Transverse colon (tissue), 4 donors: ENCODE results near the gene NCDN. TPM values are rescaled to one million over a fixed set of nuclear protein-coding genes. Genes with fewer than 3 reads are reported as not detected.

Experiments
- DNase-seq: peaks from one replicate; pipeline ENCODE4 v3.0.0-alpha.2; 2019
- H3K27ac ChIP-seq, 4 donors: fragments of 200-600 bp; sonication (generic); 2 replicates each; pipeline ENCODE4 v1.5.1; 2016 to 2018; ENCODE audit warnings: inconsistent platforms in 4 of 4
- H3K27me3 ChIP-seq: fragments of 200-600 bp; sonication (generic); 2 replicates; pipeline ENCODE4 v1.5.1; 2017; ENCODE audit warnings: inconsistent platforms
- H3K36me3 ChIP-seq, 4 donors: fragments of 200-600 bp; sonication (generic); 2 replicates each; pipeline ENCODE4 v1.5.1; 2017 to 2019; ENCODE audit warnings: inconsistent platforms in 4 of 4
- H3K4me1 ChIP-seq, 4 donors: fragments of 200-600 bp; sonication (generic); 2 replicates each; pipeline ENCODE4 v1.5.1; 2017 to 2020; ENCODE audit warnings: inconsistent platforms in 4 of 4
- H3K4me3 ChIP-seq, 4 donors: fragments of 200-600 bp; sonication (generic); 1 replicate in 1 of 4; 2 replicates in 3 of 4; pipeline versions ENCODE4 v1.5.1 to v1.6.1; 2017 to 2019; ENCODE audit warnings: inconsistent platforms in 4 of 4
- H3K9me3 ChIP-seq, 2 donors: fragments of 200-600 bp; sonication (generic); 2 replicates each; pipeline ENCODE4 v1.5.1; 2017 to 2019; ENCODE audit warnings: inconsistent platforms in 2 of 2
- CTCF ChIP-seq, 5 experiments: fragments of 200-600 bp in 3 of 5; fragments of 450-650 bp in 2 of 5; sonication (generic) in 3 of 5; IDR thresholded peaks; 1 replicate in 2 of 5; 2 replicates in 3 of 5; pipeline ENCODE4 v1.5.1; 2016 to 2017; ENCODE audit warnings: antibody characterized with exemption in 5 of 5, inconsistent platforms in 3 of 5, mild to moderate bottlenecking in 2 of 5, moderate library complexity in 1 of 5
- EP300 ChIP-seq: sonication (generic); formaldehyde crosslinking; IDR thresholded peaks from one replicate; pipeline ENCODE4 v1.6.1; 2017; ENCODE audit warnings: antibody characterized with exemption, low read depth
- POLR2A ChIP-seq: fragments of 450-650 bp; IDR thresholded peaks from one replicate; pipeline ENCODE4 v1.6.1; 2016; ENCODE audit warnings: antibody characterized with exemption, mild to moderate bottlenecking, moderate library complexity
- POLR2AphosphoS5 ChIP-seq, 3 donors: sonication (generic); formaldehyde crosslinking; IDR thresholded peaks; one replicate each; pipeline ENCODE4 v1.6.1; 2016; ENCODE audit warnings: antibody characterized with exemption in 3 of 3
- WGBS, 2 donors: methylation state at CpG; one replicate each; pipeline ENCODE4 v1.1.5; 2018; ENCODE audit warnings: low coverage in 1 of 2; 5-methylcytosine and 5-hydroxymethylcytosine counted together
- in situ Hi-C, 4 donors: fragments of 200-750 bp; cut with MboI; loops; one replicate each; pipeline versions ENCODE4 v1.15.0 to v1.15.1; 2017; ENCODE audit warnings: low sequenced_read_pairs in 3 of 4, low pct_ligation_motif_present in 1 of 4, low pct_unique_long_range_greater_than_20kb in 1 of 4
- intact Hi-C: fragments of 100-400 bp; cut with DNase I; formaldehyde crosslinking; loops from one replicate; pipeline ENCODE4 v1.15.1; 2023; ENCODE audit warnings: low total_unique reads
- total RNA-seq, 4 donors: library from RNA; depleted of rRNA; stranded (reverse); fragments of >200 nt; gene quantifications; one replicate each; pipeline ENCODE4 v1.1.0, GENCODE V29; 2016

The NCDN gene
- total RNA-seq, 4 donors from 2014 or later: 6.7 to 11.3 (median 9.5) TPM

- TF ChIP-seq POLR2A: peak; percentile 31
- no peak for TF ChIP-seq POLR2AphosphoS5 (IDR thresholded peaks at IDR 0.05)
- Histone ChIP-seq H3K4me3 (peak within 1 kb of the TSS; percentile 22 to 43 (median 36)), H3K36me3 (no peaks in the 10 kb centered on the region), H3K27ac (no peak within 1 kb of the TSS), H3K27me3 (peaks cover 69% of the 10 kb centered on the region), H3K4me1 (peaks cover 0 to 35% (median 24%) of the 10 kb centered on the region in 4 donors), H3K9me3 (no peaks in the 10 kb centered on the region)
- 0 to 11% methylated on average over 1 to 53 of the region's 95 CpGs for WGBS, 2 donors
- in situ Hi-C loops: loop anchor here in 3 of 4 donors (5.0 to 25.0 kb wide), 3 partner anchors 111 to 386 kb away; partner anchors contain the start of genes SFPQ (in 2 of the 3) and C1orf216 (in 1 of the 3)
- peak; percentile 65 for DNase-seq
- intact Hi-C loops: no loop called here
These were observed 15.9 kb downstream of the NCDN start, which contains the start of gene TFAP2E for GRCh38 chr1:35573198-35574124. TSS of gene TFAP2E (plus strand) at chr1:35573314. CDS start at chr1:35573578, 264 bp downstream.

GRCh38 chr1:35574125-35574654 lies 16.6 kb downstream of the NCDN start:
- H3K4me1 ChIP-seq: peaks cover 0 to 37% (median 24%) of the 10 kb centered on the region in 4 donors
- no peak for TF ChIP-seq EP300
- no peak for TF ChIP-seq CTCF (IDR thresholded peaks at IDR 0.05)
- no peak for TF ChIP-seq POLR2AphosphoS5 (IDR thresholded peaks at IDR 0.05)
- TF ChIP-seq POLR2A: no peak
- in situ Hi-C loops: loop anchor here in 3 of 4 donors (5.0 to 25.0 kb wide), 3 partner anchors 112 to 387 kb away; partner anchors contain the start of genes SFPQ (in 2 of the 3) and C1orf216 (in 1 of the 3)
- DNase-seq: no peak
- WGBS, 2 donors: 20 to 60% methylated on average over 1 to 31 of the region's 48 CpGs
- H3K9me3 ChIP-seq: no peaks in the 10 kb centered on the region
- H3K36me3 ChIP-seq: no peaks in the 10 kb centered on the region
- H3K4me3 ChIP-seq: peak overlapping the region in 1 of 4 donors; percentile 41
- no peak overlapping the region for H3K27ac ChIP-seq
- intact Hi-C loops: no loop called here
- H3K27me3 ChIP-seq: peaks cover 69% of the 10 kb centered on the region

- in situ Hi-C loops: loop anchor here in 3 of 4 donors (5.0 to 25.0 kb wide), 3 partner anchors 113 to 388 kb away; partner anchors contain the start of genes SFPQ (in 2 of the 3) and C1orf216 (in 1 of the 3)
- DNase-seq: no peak
- no peaks in the 10 kb centered on the region for H3K9me3 ChIP-seq
- 71 to 100% methylated on average over 1 to 28 of the region's 30 CpGs for WGBS, 2 donors
- intact Hi-C loops: no loop called here
- peaks cover 0 to 37% (median 24%) of the 10 kb centered on the region in 4 donors for H3K4me1 ChIP-seq
- TF ChIP-seq CTCF (IDR thresholded peaks at IDR 0.05) (no peak), POLR2A (no peak), POLR2AphosphoS5 (IDR thresholded peaks at IDR 0.05) (no peak), EP300 (no peak)
- H3K27ac ChIP-seq: no peak overlapping the region
- no peaks in the 10 kb centered on the region for H3K36me3 ChIP-seq
- peaks cover 69% of the 10 kb centered on the region for H3K27me3 ChIP-seq
- H3K4me3 ChIP-seq: no peak overlapping the region
These were observed 17.2 kb downstream of the NCDN start for GRCh38 chr1:35574655-35575415.

GRCh38 chr1:35575416-35575958 lies 17.9 kb downstream of the NCDN start:
- Histone ChIP-seq H3K27me3 (peaks cover 69% of the 10 kb centered on the region), H3K4me3 (no peak overlapping the region), H3K36me3 (no peaks in the 10 kb centered on the region), H3K9me3 (no peaks in the 10 kb centered on the region), H3K27ac (no peak overlapping the region), H3K4me1 (peaks cover 0 to 37% (median 24%) of the 10 kb centered on the region in 4 donors)
- intact Hi-C loops: no loop called here
- TF ChIP-seq CTCF (IDR thresholded peaks at IDR 0.05) (no peak), POLR2A (no peak), POLR2AphosphoS5 (IDR thresholded peaks at IDR 0.05) (no peak), EP300 (no peak)
- in situ Hi-C loops: no loop called here
- no peak for DNase-seq
- WGBS, 2 donors: 77 to 93% methylated on average over 3 to 5 of the region's 5 CpGs
